ENCODE measurements around the gene LPXN.

Gene LPXN

DNA sequence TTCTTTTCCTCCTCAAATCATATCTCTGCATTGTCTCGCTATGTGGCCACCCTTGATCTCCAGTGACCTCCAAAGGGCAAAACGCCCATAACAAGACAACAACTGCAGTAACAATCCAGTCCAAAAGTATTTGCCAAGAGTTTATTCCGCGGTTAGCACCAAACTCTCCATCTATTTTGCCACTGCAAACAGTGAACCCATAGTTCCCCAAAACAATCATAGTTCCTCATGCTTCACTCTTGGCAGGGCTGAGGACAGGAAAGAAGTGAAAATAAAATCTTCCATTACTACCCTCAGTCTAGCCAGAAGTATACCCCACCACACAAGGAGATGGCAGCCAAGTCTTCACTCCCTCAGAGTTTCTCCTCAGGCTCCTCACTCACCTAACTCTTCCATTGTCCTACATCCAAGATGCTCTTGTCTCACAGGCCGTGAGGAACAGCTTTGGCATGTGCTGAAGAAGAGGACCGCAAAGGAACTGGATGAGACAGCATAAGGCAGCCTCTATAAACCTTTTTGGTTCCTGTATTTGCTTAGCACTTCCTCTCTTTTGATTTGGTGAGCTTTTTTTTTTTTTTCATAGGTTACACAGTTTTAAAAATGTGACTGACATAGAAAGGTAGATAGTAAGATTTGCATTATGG lies at the start of gene LPXN:
LPXN (minus strand) TSS at position 480 of the 644 bp plus-strand sequence; CDS start at position 396, 84 bp downstream.
- Histone ChIP-seq H3K9me3 (ENCODE audit: control insufficient read depth, insufficient read depth, low read depth, low read length) (no peaks in the 10 kb centered on the region), H3K9ac (ENCODE audit: low read length) (no peak within 1 kb of the TSS), H3K36me3 (ENCODE audit: control insufficient read depth, insufficient read depth, low read length) (no peaks in the 10 kb centered on the region; the same call in 1 of the 2 replicates), H3K4me1 (ENCODE audit: control insufficient read depth, insufficient read depth, low read length) (peaks cover 5% of the 10 kb centered on the region), H3K27ac (ENCODE audit: low read depth, low read length) (no peak within 1 kb of the TSS), H3K27me3 (ENCODE audit: control insufficient read depth, insufficient read depth, low read length) (no peaks in the 10 kb centered on the region), H3K4me3 (ENCODE audit: low read depth, low read length) (peak within 1 kb of the TSS; percentile 88; the same call in 1 of the 2 replicates)

DNA sequence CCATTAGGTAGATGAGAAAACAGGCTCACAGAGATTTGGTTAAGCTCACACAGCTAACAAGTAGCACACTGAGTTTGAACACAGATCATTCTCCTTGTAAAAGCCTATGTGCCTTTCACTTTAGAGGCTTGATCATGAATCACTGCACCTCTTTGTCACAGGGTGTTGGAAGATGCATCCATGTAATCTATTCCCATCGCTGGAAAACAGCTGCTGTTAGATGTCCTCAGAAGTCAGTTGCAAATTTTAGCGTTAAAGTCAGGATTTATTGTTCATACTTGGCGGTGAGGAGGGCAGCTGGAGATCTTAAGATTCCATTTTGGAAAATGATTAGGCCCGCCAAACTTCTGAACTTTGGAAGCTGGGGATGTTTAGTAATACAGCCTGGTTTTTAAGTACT lies 49.4 kb upstream of the LPXN start:
- Histone ChIP-seq H3K4me1 (ENCODE audit: control insufficient read depth, insufficient read depth, low read length) (peaks cover 6% of the 10 kb centered on the region; the same call in 1 of the 2 replicates), H3K27me3 (ENCODE audit: control insufficient read depth, insufficient read depth, low read length) (no peaks in the 10 kb centered on the region), H3K27ac (ENCODE audit: low read depth, low read length) (no peak overlapping the region), H3K4me3 (ENCODE audit: low read depth, low read length) (no peak overlapping the region), H3K9me3 (ENCODE audit: control insufficient read depth, insufficient read depth, low read depth, low read length) (no peaks in the 10 kb centered on the region), H3K36me3 (ENCODE audit: control insufficient read depth, insufficient read depth, low read length) (peaks cover 59% of the 10 kb centered on the region), H3K9ac (ENCODE audit: low read length) (no peak overlapping the region)

DNA sequence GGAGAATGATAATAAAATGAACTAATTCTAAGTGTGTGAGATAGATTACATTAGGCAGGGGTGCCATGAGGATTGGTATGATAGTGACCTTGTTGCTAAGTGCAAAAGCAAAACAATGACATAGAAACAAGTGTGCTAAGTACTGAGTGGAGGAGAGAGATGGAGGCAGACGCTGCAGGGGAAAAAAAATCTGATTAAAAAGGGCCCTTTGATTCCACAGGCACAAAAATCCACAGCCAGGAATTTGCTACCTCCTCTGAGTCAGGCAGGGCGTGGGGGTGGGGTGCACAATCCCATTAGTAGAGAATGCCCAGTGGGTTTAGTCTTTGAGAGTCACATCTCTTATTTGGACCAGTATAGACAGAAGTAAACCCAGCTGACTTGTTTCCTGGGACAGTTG lies 46.7 kb upstream of the LPXN start, which contains the start of gene CNTF:
CNTF (plus strand) TSS at position 322 of the 400 bp plus-strand sequence. CDS start 88 bp downstream, outside the sequence.
- H3K4me1 ChIP-seq (ENCODE audit: control insufficient read depth, insufficient read depth, low read length) = peaks cover 6% of the 10 kb centered on the region; the same call in 1 of the 2 replicates
- no peak within 1 kb of the TSS for H3K4me3 ChIP-seq (ENCODE audit: low read depth, low read length)
- H3K27me3 ChIP-seq (ENCODE audit: control insufficient read depth, insufficient read depth, low read length) = no peaks in the 10 kb centered on the region
- peaks cover 86% of the 10 kb centered on the region for H3K36me3 ChIP-seq (ENCODE audit: control insufficient read depth, insufficient read depth, low read length)
- H3K9ac ChIP-seq (ENCODE audit: low read length) = no peak within 1 kb of the TSS
- no peaks in the 10 kb centered on the region for H3K9me3 ChIP-seq (ENCODE audit: control insufficient read depth, insufficient read depth, low read depth, low read length)
- no peak within 1 kb of the TSS for H3K27ac ChIP-seq (ENCODE audit: low read depth, low read length)

DNA sequence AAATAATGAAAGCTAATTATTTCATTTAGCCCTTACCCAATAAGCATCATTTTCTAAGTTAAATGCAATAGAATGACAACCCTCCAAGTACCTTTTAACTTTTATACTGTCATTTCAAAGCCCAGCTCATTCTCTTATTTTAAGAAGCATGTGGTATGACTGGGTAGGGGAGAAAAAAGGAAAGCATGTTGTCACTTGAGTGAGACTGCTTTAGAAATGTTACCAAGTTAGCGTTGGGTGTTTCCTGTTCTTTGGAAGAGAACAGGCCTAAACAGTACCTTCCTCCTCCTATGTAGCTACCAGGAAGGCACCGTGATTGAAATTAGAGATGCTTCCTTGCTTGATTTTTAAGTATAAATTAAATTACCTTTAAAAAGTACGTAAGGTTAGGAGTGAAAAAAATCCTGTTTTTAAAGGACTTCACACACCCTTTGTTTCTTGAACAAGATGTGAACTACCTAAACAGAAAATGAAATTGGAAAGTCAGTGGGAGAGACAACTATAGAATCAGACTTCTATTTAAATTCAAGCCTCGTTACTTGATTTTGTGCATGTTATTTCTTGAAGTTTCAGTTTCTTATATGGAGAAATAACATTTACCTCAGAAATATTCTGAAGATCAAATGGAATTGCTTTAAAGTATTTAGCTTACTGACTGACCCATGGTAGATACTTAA lies 46.1 kb upstream of the LPXN start:
- Histone ChIP-seq H3K9ac (ENCODE audit: low read length) (no peak overlapping the region), H3K27ac (ENCODE audit: low read depth, low read length) (no peak overlapping the region), H3K9me3 (ENCODE audit: control insufficient read depth, insufficient read depth, low read depth, low read length) (no peaks in the 10 kb centered on the region), H3K27me3 (ENCODE audit: control insufficient read depth, insufficient read depth, low read length) (no peaks in the 10 kb centered on the region), H3K36me3 (ENCODE audit: control insufficient read depth, insufficient read depth, low read length) (peaks cover 88% of the 10 kb centered on the region), H3K4me3 (ENCODE audit: low read depth, low read length) (no peak overlapping the region), H3K4me1 (ENCODE audit: control insufficient read depth, insufficient read depth, low read length) (peaks cover 6% of the 10 kb centered on the region; the same call in 1 of the 2 replicates)

DNA sequence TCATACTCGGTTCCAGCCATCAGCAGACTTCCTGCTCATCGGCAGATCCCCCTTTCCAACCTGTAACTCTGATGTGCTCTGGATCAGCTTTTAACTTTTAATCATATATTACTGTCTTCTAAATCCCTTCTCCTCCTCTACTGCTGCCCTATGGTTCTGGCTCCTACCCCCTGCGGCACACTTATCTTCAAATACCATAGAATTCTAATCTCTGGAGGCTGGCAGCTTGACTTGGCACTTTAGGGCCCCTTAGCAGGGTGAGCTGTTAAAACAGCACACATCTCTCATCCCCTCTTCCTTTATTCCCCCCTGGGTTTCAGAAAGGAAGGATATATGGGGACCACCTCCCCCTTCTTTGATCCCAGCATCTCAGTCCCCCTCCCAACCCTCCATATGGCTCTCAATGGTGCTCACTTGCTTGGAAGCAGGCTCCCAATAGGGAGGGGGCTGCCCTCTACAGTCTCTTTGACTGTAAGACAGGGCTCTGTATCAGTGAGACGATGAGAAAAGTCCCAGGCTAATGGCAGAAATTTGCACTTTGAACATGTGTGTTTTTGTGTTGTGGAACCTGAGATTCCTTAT lies 42.4 kb upstream of the LPXN start:
- Histone ChIP-seq H3K9me3 (ENCODE audit: control insufficient read depth, insufficient read depth, low read depth, low read length) (no peaks in the 10 kb centered on the region), H3K36me3 (ENCODE audit: control insufficient read depth, insufficient read depth, low read length) (peaks cover 96% of the 10 kb centered on the region), H3K27me3 (ENCODE audit: control insufficient read depth, insufficient read depth, low read length) (no peaks in the 10 kb centered on the region), H3K4me3 (ENCODE audit: low read depth, low read length) (no peak overlapping the region), H3K9ac (ENCODE audit: low read length) (no peak overlapping the region), H3K4me1 (ENCODE audit: control insufficient read depth, insufficient read depth, low read length) (no peaks in the 10 kb centered on the region), H3K27ac (ENCODE audit: low read depth, low read length) (no peak overlapping the region)

DNA sequence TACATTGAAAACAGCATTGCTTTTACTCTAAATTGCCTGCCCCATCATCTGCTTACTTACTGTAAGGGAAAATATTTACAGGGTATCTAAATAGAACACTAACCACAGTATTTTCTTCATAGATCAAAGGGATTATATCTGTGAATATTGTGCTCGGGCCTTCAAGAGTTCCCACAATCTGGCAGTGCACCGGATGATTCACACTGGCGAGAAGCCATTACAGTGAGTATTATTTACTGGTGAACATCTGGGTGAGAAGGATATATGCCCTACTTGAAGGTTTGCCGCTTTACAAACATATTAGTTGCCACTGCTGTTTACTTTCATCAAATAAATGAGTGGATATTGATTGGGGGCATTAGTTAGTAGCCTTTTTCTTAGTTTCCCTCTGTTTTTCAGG lies 40.9 kb upstream of the LPXN start:
- Histone ChIP-seq H3K27ac (ENCODE audit: low read depth, low read length) (no peak overlapping the region), H3K9ac (ENCODE audit: low read length) (no peak overlapping the region)

DNA sequence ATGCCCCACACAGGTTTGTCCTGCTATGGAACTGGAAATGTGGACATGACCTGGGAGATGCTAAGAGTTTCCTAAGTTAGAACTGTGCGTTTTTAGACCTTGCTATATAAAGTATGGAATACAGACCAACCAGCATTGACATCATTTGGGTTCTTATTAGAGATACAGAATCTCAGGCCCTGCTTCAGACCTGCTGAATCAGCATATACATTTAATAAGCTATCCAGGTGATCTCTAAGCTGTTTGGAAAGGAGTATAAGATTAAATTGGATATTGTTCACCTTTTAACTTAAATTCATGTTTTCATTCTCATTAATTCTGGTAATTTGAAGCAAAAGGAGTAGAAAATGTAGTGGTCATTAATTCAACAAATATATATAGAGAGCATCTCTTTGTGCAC lies 39.9 kb upstream of the LPXN start:
- peaks cover 98% of the 10 kb centered on the region for H3K36me3 ChIP-seq (ENCODE audit: control insufficient read depth, insufficient read depth, low read length)

More for the DNA sequence above, 40.9 kb upstream of the LPXN start:
- H3K4me1 ChIP-seq (ENCODE audit: control insufficient read depth, insufficient read depth, low read length) = no peaks in the 10 kb centered on the region
- H3K36me3 ChIP-seq (ENCODE audit: control insufficient read depth, insufficient read depth, low read length) = peaks cover 96% of the 10 kb centered on the region
- H3K9me3 ChIP-seq (ENCODE audit: control insufficient read depth, insufficient read depth, low read depth, low read length) = no peaks in the 10 kb centered on the region
- H3K4me3 ChIP-seq (ENCODE audit: low read depth, low read length) = no peak overlapping the region
- no peaks in the 10 kb centered on the region for H3K27me3 ChIP-seq (ENCODE audit: control insufficient read depth, insufficient read depth, low read length)

DNA sequence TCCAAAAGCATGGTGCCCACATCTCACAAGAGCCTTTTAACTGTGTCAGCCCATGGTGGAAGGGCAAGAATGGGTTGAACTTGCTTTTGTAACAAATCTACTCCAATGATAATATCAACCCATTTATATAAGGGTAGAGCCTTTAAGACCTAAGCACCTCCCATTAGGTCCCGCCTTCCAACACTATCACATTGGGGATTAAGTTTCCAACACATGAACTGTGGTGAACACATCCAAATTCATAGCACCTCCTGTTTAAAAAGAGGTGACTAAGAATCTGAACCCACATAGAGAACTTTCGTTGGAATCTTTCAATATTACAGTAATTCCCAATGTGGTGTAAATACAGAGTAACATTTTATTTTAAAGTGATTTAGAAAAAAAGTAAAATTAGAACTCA lies 37.6 kb upstream of the LPXN start:
- no peaks in the 10 kb centered on the region for H3K27me3 ChIP-seq (ENCODE audit: control insufficient read depth, insufficient read depth, low read length)
- no peak overlapping the region for H3K27ac ChIP-seq (ENCODE audit: low read depth, low read length)
- peaks cover 92% of the 10 kb centered on the region for H3K36me3 ChIP-seq (ENCODE audit: control insufficient read depth, insufficient read depth, low read length)
- no peak overlapping the region for H3K4me3 ChIP-seq (ENCODE audit: low read depth, low read length)
- no peaks in the 10 kb centered on the region for H3K9me3 ChIP-seq (ENCODE audit: control insufficient read depth, insufficient read depth, low read depth, low read length)
- no peak overlapping the region for H3K9ac ChIP-seq (ENCODE audit: low read length)
- no peaks in the 10 kb centered on the region for H3K4me1 ChIP-seq (ENCODE audit: control insufficient read depth, insufficient read depth, low read length)

More for the DNA sequence above, 39.9 kb upstream of the LPXN start:
- H3K27ac ChIP-seq (ENCODE audit: low read depth, low read length) = no peak overlapping the region
- no peaks in the 10 kb centered on the region for H3K4me1 ChIP-seq (ENCODE audit: control insufficient read depth, insufficient read depth, low read length)
- H3K4me3 ChIP-seq (ENCODE audit: low read depth, low read length) = no peak overlapping the region
- H3K9me3 ChIP-seq (ENCODE audit: control insufficient read depth, insufficient read depth, low read depth, low read length) = no peaks in the 10 kb centered on the region
- H3K9ac ChIP-seq (ENCODE audit: low read length) = no peak overlapping the region
- no peaks in the 10 kb centered on the region for H3K27me3 ChIP-seq (ENCODE audit: control insufficient read depth, insufficient read depth, low read length)

DNA sequence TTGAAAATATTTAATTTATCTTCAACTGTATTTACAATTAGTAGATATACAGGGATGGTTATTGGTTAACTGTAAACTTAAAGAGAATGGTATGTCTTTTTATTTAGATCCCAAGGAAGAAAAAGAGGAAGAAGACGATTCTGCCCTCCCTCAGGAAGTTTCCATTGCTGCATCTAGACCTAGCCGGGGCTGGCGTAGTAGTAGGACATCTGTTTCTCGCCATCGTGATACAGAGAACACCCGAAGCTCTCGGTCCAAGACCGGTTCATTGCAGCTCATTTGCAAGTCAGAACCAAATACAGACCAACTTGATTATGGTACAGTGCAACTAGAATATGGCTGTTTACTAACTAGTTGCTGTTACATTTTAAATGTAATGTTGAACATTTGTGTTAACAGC lies 34.1 kb upstream of the LPXN start:
- Histone ChIP-seq H3K27me3 (ENCODE audit: control insufficient read depth, insufficient read depth, low read length) (no peaks in the 10 kb centered on the region), H3K4me3 (ENCODE audit: low read depth, low read length) (no peak overlapping the region), H3K9me3 (ENCODE audit: control insufficient read depth, insufficient read depth, low read depth, low read length) (no peaks in the 10 kb centered on the region), H3K4me1 (ENCODE audit: control insufficient read depth, insufficient read depth, low read length) (no peaks in the 10 kb centered on the region), H3K27ac (ENCODE audit: low read depth, low read length) (no peak overlapping the region), H3K36me3 (ENCODE audit: control insufficient read depth, insufficient read depth, low read length) (peaks cover 57% of the 10 kb centered on the region), H3K9ac (ENCODE audit: low read length) (no peak overlapping the region)

DNA sequence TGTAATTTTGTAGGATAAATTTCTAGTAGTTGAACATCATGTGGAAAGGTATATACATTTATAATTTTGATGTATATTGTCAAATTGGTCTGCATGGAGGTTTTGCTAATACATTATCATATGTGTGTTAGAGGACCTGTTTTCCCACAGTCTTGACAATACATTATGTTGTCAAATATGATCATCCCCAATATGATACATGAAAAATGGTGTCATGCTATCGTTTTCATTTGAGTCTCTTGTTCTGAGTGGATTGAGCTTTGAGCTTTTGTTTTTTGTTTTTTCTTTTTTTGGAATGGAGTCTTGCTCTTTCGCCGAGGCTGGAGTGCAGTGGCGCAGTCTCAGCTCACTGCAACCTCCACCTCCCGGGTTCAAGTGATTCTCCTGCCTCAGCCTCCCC lies 32.7 kb upstream of the LPXN start:
- H3K27me3 ChIP-seq (ENCODE audit: control insufficient read depth, insufficient read depth, low read length) = no peaks in the 10 kb centered on the region
- no peaks in the 10 kb centered on the region for H3K9me3 ChIP-seq (ENCODE audit: control insufficient read depth, insufficient read depth, low read depth, low read length)
- H3K36me3 ChIP-seq (ENCODE audit: control insufficient read depth, insufficient read depth, low read length) = peaks cover 43% of the 10 kb centered on the region
- no peak overlapping the region for H3K27ac ChIP-seq (ENCODE audit: low read depth, low read length)
- H3K9ac ChIP-seq (ENCODE audit: low read length) = no peak overlapping the region
- no peak overlapping the region for H3K4me3 ChIP-seq (ENCODE audit: low read depth, low read length)
- no peaks in the 10 kb centered on the region for H3K4me1 ChIP-seq (ENCODE audit: control insufficient read depth, insufficient read depth, low read length)
